H1 (cell line): ENCODE results near the gene REPS2.

Experiments used
- CTCF ChIP-seq, 3 experiments: IDR thresholded peaks; 1 replicate in 2 of 3; 2 replicates in 1 of 3; pipeline versions ENCODE4 v1.5.1 to v1.6.1; 2011; ENCODE audit warnings: low read length in 3 of 3, mild to moderate bottlenecking in 3 of 3, inconsistent platforms in 2 of 3, low read depth in 1 of 3, moderate library complexity in 1 of 3; ENCODE audit not compliant: insufficient read depth in 1 of 3; ENCODE audit errors: control extremely low read depth in 1 of 3
- EGR1 ChIP-seq: IDR thresholded peaks from 2 replicates; pipeline ENCODE4 v1.6.1; 2011; ENCODE audit warnings: low read depth, low read length, borderline replicate concordance
- EZH2 ChIP-seq: fragments of 200-600 bp; sonication (generic); IDR thresholded peaks from 2 replicates; pipeline ENCODE4 v1.7.1; 2012; ENCODE audit warnings: low read depth, mild to moderate bottlenecking, moderate library complexity, low read length, inconsistent platforms; ENCODE audit not compliant: severe bottlenecking
- GABPA ChIP-seq: IDR thresholded peaks from 2 replicates; pipeline ENCODE4 v1.6.1; 2011; ENCODE audit warnings: mild to moderate bottlenecking, low read length, moderate library complexity, borderline replicate concordance; ENCODE audit not compliant: insufficient read depth
- HDAC6 ChIP-seq: IDR thresholded peaks from one replicate; pipeline ENCODE4 v1.7.1; 2012; ENCODE audit warnings: low read depth, mild to moderate bottlenecking, inconsistent platforms, low read length, moderate library complexity
- POLR2AphosphoS5 ChIP-seq: IDR thresholded peaks from 2 replicates; pipeline ENCODE4 v1.6.1; 2011; ENCODE audit warnings: low read depth, low read length
- TAF1 ChIP-seq: IDR thresholded peaks from 2 replicates; pipeline ENCODE4 v1.6.1; 2011; ENCODE audit warnings: mild to moderate bottlenecking, low read depth, low read length
- ZNF274 ChIP-seq: IDR thresholded peaks from 2 replicates; pipeline ENCODE4 v1.7.0; 2012; ENCODE audit warnings: low read length, borderline replicate concordance; ENCODE audit errors: extremely low read depth

GRCh38 chrX:16946971-16947562 lies 609 bp downstream of the REPS2 start:
- no peak for TF ChIP-seq POLR2AphosphoS5
- TF ChIP-seq CTCF (IDR thresholded peaks at IDR 0.05; ENCODE audit: control extremely low read depth in 1 of 3, insufficient read depth in 1 of 3, low read depth in 1 of 3, low read length in 3 of 3), result no peak
- TF ChIP-seq TAF1, result no peak
- no peak for TF ChIP-seq ZNF274
- no peak for TF ChIP-seq GABPA
- TF ChIP-seq HDAC6, result no peak
- TF ChIP-seq EGR1, result no peak
- TF ChIP-seq EZH2, result no peak
